Activated CD4-positive, alpha-beta T cell treated with anti-CD3 and anti-CD28 coated beads, Interleukin-2, amount 10 ng/mL, durations not matched to agents 24 days and 14 days (primary cell): ENCODE data around the gene TENT4A. TPM values are rescaled to one million over a fixed set of nuclear protein-coding genes. Genes with fewer than 3 reads are reported as not detected.

Source experiments
- DNase-seq: peaks from one replicate; pipeline ENCODE4 v3.0.0; 2022
- H3K27ac Mint-ChIP-seq: one replicate; pipeline ENCODE4 v1.8.0; 2022; ENCODE audit warnings: mild to moderate bottlenecking, mixed read lengths
- H3K27me3 Mint-ChIP-seq: one replicate; pipeline ENCODE4 v1.8.0; 2022; ENCODE audit warnings: mixed read lengths
- H3K36me3 Mint-ChIP-seq: one replicate; pipeline ENCODE4 v1.8.0; 2022; ENCODE audit warnings: low read depth, mild to moderate bottlenecking, mixed read lengths
- H3K4me1 Mint-ChIP-seq: one replicate; pipeline ENCODE4 v1.8.0; 2021; ENCODE audit warnings: mixed read lengths
- H3K4me3 Mint-ChIP-seq: one replicate; pipeline ENCODE4 v1.8.0; 2022; ENCODE audit warnings: mild to moderate bottlenecking, moderate library complexity, mixed read lengths
- H3K9me3 Mint-ChIP-seq: one replicate; pipeline ENCODE4 v1.8.0; 2021; ENCODE audit warnings: mixed read lengths
- intact Hi-C: fragments of 100-400 bp; cut with micrococcal nuclease; formaldehyde crosslinking; loops from one replicate; pipeline ENCODE4 v1.15.1; 2023
- total RNA-seq: library from RNA; stranded (reverse); gene quantifications from 2 replicates; pipeline ENCODE4 v1.2.3, GENCODE V29; 2022

Gene TENT4A
- total RNA-seq, 1 donor from 2014 or later: 43.4 TPM

DNA sequence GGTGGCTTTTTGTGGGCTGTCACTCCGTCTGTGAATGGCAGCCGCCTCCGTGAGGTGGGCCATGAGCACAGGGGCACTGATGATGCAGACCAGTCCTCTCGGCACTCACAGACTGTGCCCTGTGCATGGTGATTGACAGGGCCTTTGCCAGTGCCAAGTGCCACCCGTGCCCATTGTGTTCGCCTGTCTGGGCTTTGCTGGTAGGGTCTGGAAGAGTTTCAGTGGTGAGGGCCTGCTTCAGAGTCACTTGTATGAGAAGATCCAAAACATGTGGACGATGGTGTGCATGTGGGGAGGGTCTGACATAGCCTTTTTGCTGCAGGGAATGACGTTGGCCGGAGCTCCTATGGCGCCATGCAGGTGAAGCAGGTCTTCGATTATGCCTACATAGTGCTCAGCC is 34.9 kb downstream of the TENT4A start:
- H3K4me1 Mint-ChIP-seq: peaks cover 11% of the 10 kb centered on the region
- H3K27ac Mint-ChIP-seq: no peak overlapping the region
- DNase-seq: no peak

DNA sequence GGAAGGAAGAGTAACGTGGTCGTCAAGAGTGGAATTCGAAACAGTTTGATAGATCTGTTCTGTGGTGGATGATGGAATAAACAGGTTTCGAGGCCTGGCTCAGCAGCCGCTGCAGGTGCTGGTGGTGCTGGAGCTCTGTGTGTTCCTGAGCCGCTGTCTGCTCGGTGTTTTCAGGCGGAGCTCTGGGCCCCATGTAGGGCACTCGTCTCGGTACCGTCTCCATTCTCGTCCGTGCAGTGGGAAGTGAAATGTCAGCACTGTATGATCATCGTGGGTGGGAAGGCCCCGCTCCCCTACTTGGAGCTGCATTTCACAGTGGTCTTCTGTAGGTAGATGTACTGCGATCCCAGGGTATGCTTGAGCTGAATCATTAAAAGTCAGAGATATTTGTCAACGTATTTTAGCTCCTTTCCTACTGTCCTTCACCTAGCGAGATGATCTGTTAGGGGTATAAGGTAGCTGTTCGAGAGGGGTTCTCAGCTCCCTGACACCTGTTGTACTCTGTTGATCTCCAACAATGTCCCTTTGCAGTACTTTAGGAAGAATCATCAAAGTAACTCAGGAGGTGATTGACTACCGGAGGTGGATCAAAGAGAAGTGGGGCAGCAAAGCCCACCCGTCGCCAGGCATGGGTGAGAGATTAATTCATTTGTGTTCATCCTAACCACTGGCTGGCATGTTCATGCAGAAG is 35.9 kb downstream of the TENT4A start:
- Mint-ChIP-seq H3K27me3 (no peaks in the 10 kb centered on the region), H3K4me1 (peaks cover 11% of the 10 kb centered on the region), H3K9me3 (no peaks in the 10 kb centered on the region), H3K36me3 (peaks cover 66% of the 10 kb centered on the region), H3K4me3 (no peak overlapping the region), H3K27ac (no peak overlapping the region)
- no peak for DNase-seq
- intact Hi-C loops: loop anchor here (10.0 kb wide), 1 partner anchor 1254 kb away; no protein-coding TSS in a partner anchor

More for the DNA sequence above, 34.9 kb downstream of the TENT4A start:
- Mint-ChIP-seq H3K9me3 (no peaks in the 10 kb centered on the region), H3K27me3 (no peaks in the 10 kb centered on the region), H3K4me3 (no peak overlapping the region), H3K36me3 (peaks cover 66% of the 10 kb centered on the region)
- intact Hi-C loops: loop anchor here (10.0 kb wide), 1 partner anchor 1253 kb away; no protein-coding TSS in a partner anchor

- Mint-ChIP-seq H3K27ac (no peak overlapping the region), H3K27me3 (no peaks in the 10 kb centered on the region), H3K4me3 (no peak overlapping the region), H3K36me3 (peaks cover 74% of the 10 kb centered on the region), H3K4me1 (peaks cover 7% of the 10 kb centered on the region), H3K9me3 (no peaks in the 10 kb centered on the region)
- DNase-seq: no peak
- intact Hi-C loops: no loop called here
These were observed 37.1 kb downstream of the TENT4A start for GRCh38 chr5:6750142-6750840.

GRCh38 chr5:6750951-6751685 is 37.9 kb downstream of the TENT4A start:
- H3K4me3 Mint-ChIP-seq: no peak overlapping the region
- H3K27ac Mint-ChIP-seq: no peak overlapping the region
- H3K9me3 Mint-ChIP-seq: no peaks in the 10 kb centered on the region
- H3K27me3 Mint-ChIP-seq: no peaks in the 10 kb centered on the region
- H3K4me1 Mint-ChIP-seq: peaks cover 7% of the 10 kb centered on the region
- H3K36me3 Mint-ChIP-seq: peaks cover 76% of the 10 kb centered on the region
- intact Hi-C loops: no loop called here
- no peak for DNase-seq

GRCh38 chr5:6752236-6752635 is 39.0 kb downstream of the TENT4A start:
- no peak for DNase-seq
- Mint-ChIP-seq H3K4me1 (peaks cover 7% of the 10 kb centered on the region), H3K9me3 (no peaks in the 10 kb centered on the region), H3K27me3 (no peaks in the 10 kb centered on the region), H3K4me3 (no peak overlapping the region), H3K36me3 (peaks cover 77% of the 10 kb centered on the region), H3K27ac (no peak overlapping the region)
- intact Hi-C loops: no loop called here

GRCh38 chr5:6752782-6753181 is 39.5 kb downstream of the TENT4A start:
- H3K4me3 Mint-ChIP-seq: no peak overlapping the region
- intact Hi-C loops: no loop called here
- no peak overlapping the region for H3K27ac Mint-ChIP-seq
- no peak for DNase-seq
- no peaks in the 10 kb centered on the region for H3K9me3 Mint-ChIP-seq
- H3K27me3 Mint-ChIP-seq: no peaks in the 10 kb centered on the region
- peaks cover 73% of the 10 kb centered on the region for H3K36me3 Mint-ChIP-seq
- peaks cover 7% of the 10 kb centered on the region for H3K4me1 Mint-ChIP-seq

DNA sequence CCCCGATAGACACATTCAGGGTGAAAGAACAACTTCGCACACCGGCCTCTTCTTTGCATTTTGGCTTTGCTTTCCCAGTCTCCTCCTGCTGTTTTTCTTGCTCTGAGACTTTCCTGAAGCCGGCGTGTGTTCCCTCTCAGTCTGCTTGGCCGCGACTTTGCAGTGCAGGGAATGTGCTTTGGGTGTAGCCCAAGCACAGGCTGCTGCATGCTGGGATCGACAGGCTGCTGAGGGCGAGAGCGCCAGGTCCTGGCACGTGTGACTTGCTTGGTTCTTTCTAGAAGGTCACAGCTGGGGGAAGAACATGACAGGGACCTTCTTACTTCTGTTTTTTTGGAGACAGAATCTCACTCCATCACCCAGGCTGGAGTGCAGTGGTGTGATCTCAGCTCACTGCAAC is 40.6 kb downstream of the TENT4A start:
- peaks cover 4% of the 10 kb centered on the region for H3K4me1 Mint-ChIP-seq
- H3K9me3 Mint-ChIP-seq: no peaks in the 10 kb centered on the region
- intact Hi-C loops: no loop called here
- H3K27me3 Mint-ChIP-seq: no peaks in the 10 kb centered on the region
- DNase-seq: no peak
- H3K4me3 Mint-ChIP-seq: no peak overlapping the region
- no peak overlapping the region for H3K27ac Mint-ChIP-seq
- peaks cover 67% of the 10 kb centered on the region for H3K36me3 Mint-ChIP-seq

- no peaks in the 10 kb centered on the region for H3K9me3 Mint-ChIP-seq
- no peak overlapping the region for H3K27ac Mint-ChIP-seq
- no peak for DNase-seq
- no peak overlapping the region for H3K4me3 Mint-ChIP-seq
- intact Hi-C loops: no loop called here
- H3K4me1 Mint-ChIP-seq: peaks cover 1% of the 10 kb centered on the region
- H3K36me3 Mint-ChIP-seq: peaks cover 59% of the 10 kb centered on the region
- H3K27me3 Mint-ChIP-seq: no peaks in the 10 kb centered on the region
These were observed 41.5 kb downstream of the TENT4A start for GRCh38 chr5:6754766-6755165.

- Mint-ChIP-seq H3K27me3 (no peaks in the 10 kb centered on the region), H3K4me3 (no peak overlapping the region), H3K27ac (no peak overlapping the region), H3K9me3 (no peaks in the 10 kb centered on the region), H3K36me3 (peaks cover 56% of the 10 kb centered on the region), H3K4me1 (peaks cover under 1% of the 10 kb centered on the region)
- no peak for DNase-seq
- intact Hi-C loops: no loop called here
These were observed 42.3 kb downstream of the TENT4A start for GRCh38 chr5:6755519-6755918.

DNA sequence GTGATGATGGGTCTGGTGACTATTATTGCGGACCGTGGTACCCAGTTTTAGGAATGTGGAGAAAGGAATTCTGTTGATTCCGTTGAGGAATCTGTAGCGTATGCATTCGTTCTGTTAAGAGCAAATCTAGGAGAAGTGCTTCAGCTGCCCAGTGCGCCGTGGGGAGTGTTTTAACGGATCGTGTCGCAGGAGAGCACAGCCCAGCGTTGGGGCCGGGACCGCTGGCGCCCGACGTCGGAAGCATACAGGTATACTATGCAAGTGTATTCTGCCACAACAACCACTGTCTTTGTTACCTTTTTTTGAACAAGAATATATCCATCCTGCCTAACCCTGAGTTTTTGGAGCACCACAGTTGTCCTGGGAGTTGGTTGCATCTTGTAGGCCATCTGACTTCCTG is 42.7 kb downstream of the TENT4A start:
- Mint-ChIP-seq H3K27ac (no peak overlapping the region), H3K27me3 (no peaks in the 10 kb centered on the region), H3K4me1 (no peaks in the 10 kb centered on the region), H3K36me3 (peaks cover 53% of the 10 kb centered on the region), H3K4me3 (no peak overlapping the region), H3K9me3 (no peaks in the 10 kb centered on the region)
- DNase-seq: no peak
- intact Hi-C loops: no loop called here

GRCh38 chr5:6757414-6757969 is 44.3 kb downstream of the TENT4A start:
- Mint-ChIP-seq H3K4me1 (no peaks in the 10 kb centered on the region), H3K27me3 (no peaks in the 10 kb centered on the region), H3K27ac (no peak overlapping the region), H3K9me3 (no peaks in the 10 kb centered on the region), H3K36me3 (peaks cover 41% of the 10 kb centered on the region), H3K4me3 (no peak overlapping the region)
- no peak for DNase-seq
- intact Hi-C loops: no loop called here

DNA sequence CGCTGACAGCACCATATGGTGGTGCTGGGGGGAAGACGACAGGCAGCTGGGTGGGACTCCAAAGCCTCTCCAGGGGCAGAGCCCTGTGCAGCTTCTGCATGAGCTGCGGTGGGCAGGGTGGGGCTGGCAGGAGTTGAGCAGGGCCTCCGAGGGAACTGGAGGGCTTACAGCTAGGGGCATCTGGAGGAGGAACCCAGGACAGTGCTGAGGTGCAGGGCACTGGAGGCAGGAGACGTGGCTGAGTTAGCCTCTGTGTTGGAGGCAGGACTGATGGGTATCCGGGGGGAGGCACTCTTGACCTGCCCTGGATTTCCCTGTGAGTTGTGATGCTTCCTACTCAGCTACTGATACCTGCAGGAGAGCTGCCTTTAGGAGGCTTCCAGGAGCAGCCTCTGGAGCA is 45.0 kb downstream of the TENT4A start:
- intact Hi-C loops: no loop called here
- H3K4me1 Mint-ChIP-seq: no peaks in the 10 kb centered on the region
- H3K9me3 Mint-ChIP-seq: no peaks in the 10 kb centered on the region
- H3K27me3 Mint-ChIP-seq: no peaks in the 10 kb centered on the region
- no peak for DNase-seq
- H3K36me3 Mint-ChIP-seq: peaks cover 36% of the 10 kb centered on the region
- no peak overlapping the region for H3K27ac Mint-ChIP-seq
- H3K4me3 Mint-ChIP-seq: no peak overlapping the region

DNA sequence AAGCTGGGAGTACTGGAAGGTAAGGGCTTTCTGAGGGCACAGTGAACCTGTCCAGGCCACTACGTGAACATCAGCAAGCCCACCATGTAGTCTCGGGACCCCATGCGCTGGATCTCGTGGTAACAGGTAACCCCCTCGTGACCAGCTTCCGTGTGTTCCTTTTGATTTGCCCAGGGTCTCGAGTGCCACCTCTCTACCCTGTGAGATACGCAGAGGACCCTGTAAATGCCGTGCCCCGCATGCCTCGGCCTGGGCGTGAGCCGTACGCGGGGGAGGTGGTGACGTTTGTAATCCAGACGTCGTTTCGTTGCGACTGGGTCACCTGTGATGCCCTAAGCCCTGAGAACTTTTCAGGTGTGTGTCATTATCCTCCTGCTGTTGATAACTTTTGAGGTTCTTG is 45.5 kb downstream of the TENT4A start:
- Mint-ChIP-seq H3K27ac (no peak overlapping the region), H3K36me3 (peaks cover 31% of the 10 kb centered on the region), H3K4me1 (no peaks in the 10 kb centered on the region), H3K9me3 (no peaks in the 10 kb centered on the region), H3K27me3 (no peaks in the 10 kb centered on the region), H3K4me3 (no peak overlapping the region)
- DNase-seq: no peak
- intact Hi-C loops: no loop called here

DNA sequence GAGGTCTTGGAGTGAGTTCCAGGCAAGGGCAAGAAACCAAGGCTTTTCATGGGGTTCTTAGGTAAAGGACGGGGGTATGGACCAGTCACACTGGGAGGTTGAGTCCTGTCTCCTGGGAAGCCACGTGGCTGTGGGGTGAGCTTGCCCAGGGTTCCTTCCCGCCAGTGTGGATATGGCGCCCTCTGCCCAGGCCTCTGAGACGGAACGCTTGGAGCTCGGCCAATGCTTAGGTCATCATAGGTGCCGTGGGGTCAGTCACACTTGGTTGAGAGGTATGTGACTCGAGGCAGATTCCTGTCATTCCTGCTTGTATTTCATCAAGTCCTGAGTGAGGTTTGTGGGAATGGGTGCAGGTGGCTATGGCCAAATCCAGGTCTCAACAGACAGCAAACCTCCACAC is 46.2 kb downstream of the TENT4A start:
- no peak for DNase-seq
- no peaks in the 10 kb centered on the region for H3K27me3 Mint-ChIP-seq
- H3K36me3 Mint-ChIP-seq: peaks cover 27% of the 10 kb centered on the region
- H3K27ac Mint-ChIP-seq: no peak overlapping the region
- H3K4me3 Mint-ChIP-seq: no peak overlapping the region
- intact Hi-C loops: no loop called here
- no peaks in the 10 kb centered on the region for H3K4me1 Mint-ChIP-seq
- H3K9me3 Mint-ChIP-seq: no peaks in the 10 kb centered on the region
